Adipocyte (in vitro differentiated cells): ENCODE data around the gene MYDGF.

ENCODE experiments used
- DNase-seq: peaks from one replicate; pipeline ENCODE4 v3.0.0-alpha.2; 2015; ENCODE audit warnings: low read depth
- H3K27me3 ChIP-seq: replicated peaks from 2 replicates; pipeline ENCODE4 v1.7.0; 2013; ENCODE audit warnings: mild to moderate bottlenecking, low read length, moderate library complexity; ENCODE audit not compliant: control insufficient read depth, insufficient read depth
- H3K36me3 ChIP-seq: 2 replicates; pipeline ENCODE4 v1.7.0; 2013; ENCODE audit warnings: low read length, mild to moderate bottlenecking, moderate library complexity; ENCODE audit not compliant: control insufficient read depth, insufficient read depth, severe bottlenecking
- H3K4me1 ChIP-seq: 2 replicates; pipeline ENCODE4 v1.7.0; 2013; ENCODE audit warnings: mild to moderate bottlenecking, low read length, moderate library complexity; ENCODE audit not compliant: control insufficient read depth, insufficient read depth
- H3K4me3 ChIP-seq: 2 replicates; pipeline ENCODE4 v1.7.0; 2013; ENCODE audit warnings: mild to moderate bottlenecking, low read length, moderate library complexity
- H3K9ac ChIP-seq: 2 replicates; pipeline ENCODE4 v1.7.0; 2013; ENCODE audit warnings: mild to moderate bottlenecking, low read length, moderate library complexity
- H3K9me3 ChIP-seq: 2 replicates; pipeline ENCODE4 v1.7.0; 2013; ENCODE audit warnings: mild to moderate bottlenecking, low read length, moderate library complexity; ENCODE audit not compliant: control insufficient read depth

MYDGF gene

DNA sequence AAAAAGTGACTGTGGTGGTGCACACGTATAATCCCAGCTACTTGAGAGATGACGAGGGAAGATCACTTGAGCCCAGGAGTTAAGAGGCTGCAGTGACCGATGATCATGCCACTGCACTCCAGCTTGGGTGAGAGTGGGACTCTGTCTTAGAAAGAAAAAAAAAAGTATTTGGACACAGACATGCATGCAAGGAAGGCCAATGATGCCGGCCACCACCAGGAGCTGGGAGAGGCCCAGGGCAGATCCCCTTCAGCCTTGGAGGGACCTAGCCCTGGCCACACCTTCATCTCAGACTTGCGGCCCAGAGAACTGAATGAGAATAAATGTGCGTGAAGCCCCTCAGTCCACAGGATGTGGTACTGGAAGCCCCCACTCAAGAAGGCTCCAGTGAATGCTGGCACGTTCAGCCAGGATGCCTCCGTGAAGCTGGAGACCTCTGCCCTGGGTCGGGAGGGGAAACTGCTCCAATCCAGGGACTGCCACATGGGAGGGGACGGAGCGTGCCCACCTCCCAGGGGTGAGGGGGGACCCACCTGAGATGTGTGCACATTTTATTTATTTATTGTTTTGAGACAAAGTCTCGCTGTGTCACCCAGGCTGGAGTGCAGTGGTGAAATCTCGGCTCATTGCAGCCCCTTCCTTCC lies 16.2 kb downstream of the MYDGF start:
- H3K9ac ChIP-seq: no peak overlapping the region
- DNase-seq: no peak
- no peak overlapping the region for H3K4me3 ChIP-seq
- peaks cover 31% of the 10 kb centered on the region for H3K36me3 ChIP-seq
- H3K4me1 ChIP-seq: no peaks in the 10 kb centered on the region
- no peaks in the 10 kb centered on the region for H3K27me3 ChIP-seq
- H3K9me3 ChIP-seq: no peaks in the 10 kb centered on the region

DNA sequence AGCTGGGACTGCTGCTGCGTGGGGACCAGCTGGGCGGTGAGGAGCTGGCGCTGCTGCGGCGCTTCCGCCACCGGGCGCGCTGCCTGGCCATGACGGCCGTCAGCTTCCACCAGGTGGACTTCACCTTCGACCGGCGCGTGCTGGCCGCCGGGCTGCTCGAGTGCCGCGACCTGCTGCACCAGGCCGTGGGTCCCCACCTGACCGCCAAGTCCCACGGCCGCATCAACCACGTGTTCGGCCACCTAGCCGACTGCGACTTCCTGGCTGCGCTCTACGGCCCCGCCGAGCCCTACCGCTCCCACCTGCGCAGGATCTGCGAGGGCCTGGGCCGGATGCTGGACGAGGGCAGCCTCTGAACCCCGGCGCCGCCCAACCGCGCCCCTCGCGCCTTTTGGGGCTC lies 18.1 kb downstream of the MYDGF start:
- no peak for DNase-seq
- Histone ChIP-seq H3K36me3 (peaks cover 12% of the 10 kb centered on the region), H3K27me3 (no peaks in the 10 kb centered on the region), H3K9me3 (no peaks in the 10 kb centered on the region), H3K4me1 (no peaks in the 10 kb centered on the region), H3K9ac (no peak overlapping the region), H3K4me3 (no peak overlapping the region)

DNA sequence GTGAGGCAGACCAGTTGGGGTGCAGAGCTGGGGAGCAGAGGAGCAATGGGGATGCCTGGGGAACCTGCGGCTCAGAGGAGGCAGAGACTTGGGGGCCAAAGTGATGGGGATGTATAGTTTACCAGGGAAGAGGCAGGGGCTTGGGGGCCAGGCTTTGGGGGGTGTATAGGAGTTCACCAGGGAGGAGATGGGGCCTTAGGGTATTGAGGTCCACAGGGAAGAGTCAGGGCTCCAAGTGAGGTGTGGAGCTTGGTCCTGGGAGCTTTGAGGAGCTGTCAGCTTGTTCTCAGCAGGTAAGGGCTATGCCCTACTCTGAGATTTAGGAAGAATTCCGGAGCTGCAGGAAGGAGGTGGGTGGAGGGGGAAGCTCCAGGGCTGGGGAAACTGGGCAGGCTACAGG lies 20.0 kb downstream of the MYDGF start:
- no peaks in the 10 kb centered on the region for H3K36me3 ChIP-seq
- DNase-seq: no peak
- H3K4me1 ChIP-seq: no peaks in the 10 kb centered on the region
- no peak overlapping the region for H3K4me3 ChIP-seq
- H3K27me3 ChIP-seq: no peaks in the 10 kb centered on the region
- H3K9ac ChIP-seq: no peak overlapping the region
- no peaks in the 10 kb centered on the region for H3K9me3 ChIP-seq

DNA sequence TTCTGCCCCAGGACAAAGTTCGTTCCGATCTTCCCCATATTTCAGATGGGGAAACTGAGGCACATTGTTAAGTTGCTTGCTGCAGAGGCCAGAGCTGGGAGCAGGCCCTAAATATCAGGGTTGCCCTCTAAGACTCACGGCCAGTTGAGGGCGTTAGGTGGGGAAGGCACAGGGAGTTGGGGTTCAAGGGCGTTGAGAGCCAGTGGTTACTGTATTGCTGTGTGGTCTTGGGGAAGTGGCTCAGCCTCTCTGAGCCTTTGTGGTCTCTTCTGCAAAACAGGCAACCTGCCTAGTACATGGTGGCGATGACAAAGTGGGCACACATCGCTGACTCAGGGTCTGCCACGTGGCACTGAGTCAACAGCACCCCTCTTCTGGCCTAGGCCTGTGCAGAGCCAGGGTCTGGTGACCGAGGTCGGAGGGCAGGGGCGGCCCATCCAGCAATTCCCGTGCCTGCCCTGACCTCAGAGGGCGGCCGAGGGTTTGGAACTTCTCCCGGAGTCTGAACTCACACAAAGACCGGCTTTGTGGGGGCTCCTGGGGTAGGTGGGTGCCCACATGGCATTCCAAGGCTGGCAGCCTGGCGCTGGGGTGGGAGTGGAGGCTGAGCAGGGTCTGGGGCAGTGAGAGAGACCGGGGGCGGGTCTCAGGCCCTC lies 20.6 kb downstream of the MYDGF start:
- Histone ChIP-seq H3K4me3 (no peak overlapping the region), H3K4me1 (no peaks in the 10 kb centered on the region), H3K27me3 (no peaks in the 10 kb centered on the region), H3K9me3 (no peaks in the 10 kb centered on the region), H3K9ac (no peak overlapping the region), H3K36me3 (no peaks in the 10 kb centered on the region)
- no peak for DNase-seq

GRCh38 chr19:4647676-4648644 lies 22.2 kb downstream of the MYDGF start:
- no peaks in the 10 kb centered on the region for H3K36me3 ChIP-seq
- H3K9me3 ChIP-seq: no peaks in the 10 kb centered on the region
- no peak for DNase-seq
- H3K4me3 ChIP-seq: no peak overlapping the region
- H3K9ac ChIP-seq: no peak overlapping the region
- H3K4me1 ChIP-seq: no peaks in the 10 kb centered on the region
- H3K27me3 ChIP-seq: no peaks in the 10 kb centered on the region

DNA sequence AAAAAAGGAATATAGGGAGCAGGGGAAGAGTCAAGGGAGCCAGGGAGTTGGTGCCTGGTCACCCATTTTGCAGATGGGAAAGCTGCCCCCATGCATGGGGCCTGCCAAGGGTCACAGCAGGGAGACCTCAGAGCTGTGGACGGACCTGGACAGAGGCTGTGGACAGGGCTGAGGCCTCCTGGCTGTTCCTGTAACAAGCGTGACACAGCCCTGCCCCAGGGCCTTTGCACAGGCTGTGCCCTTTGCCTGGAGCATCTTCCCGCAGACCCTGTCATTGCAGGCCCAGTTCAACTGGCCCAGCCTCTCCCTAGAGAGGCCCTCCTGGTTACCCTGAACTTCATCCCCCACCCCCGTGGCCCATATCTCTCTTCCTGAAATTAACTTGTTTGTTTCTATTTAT lies 24.4 kb downstream of the MYDGF start:
- Histone ChIP-seq H3K4me3 (no peak overlapping the region), H3K27me3 (no peaks in the 10 kb centered on the region)

DNA sequence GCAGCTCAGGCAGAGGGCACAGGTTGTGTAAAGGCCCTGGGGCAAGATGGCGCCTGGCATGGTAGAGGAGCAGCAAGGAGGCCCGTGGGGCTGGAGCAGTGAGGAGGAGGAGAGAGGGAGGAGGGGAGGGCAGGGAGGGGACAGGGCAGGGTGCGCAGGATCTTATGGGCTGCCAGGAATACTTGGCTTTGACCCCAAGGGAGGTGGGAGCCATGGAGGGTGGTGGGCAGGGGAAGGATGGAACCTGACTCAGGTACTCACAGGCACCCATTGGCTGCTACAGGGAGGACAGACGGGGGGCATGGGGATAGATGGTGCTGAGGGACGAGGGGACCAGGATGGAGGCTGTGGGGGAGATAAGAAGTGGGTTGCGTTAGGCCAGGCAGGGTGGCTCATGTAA lies 27.5 kb downstream of the MYDGF start:
- H3K36me3 ChIP-seq: no peaks in the 10 kb centered on the region
- H3K4me3 ChIP-seq: no peak overlapping the region
- peaks cover 3% of the 10 kb centered on the region for H3K4me1 ChIP-seq
- H3K27me3 ChIP-seq: no peaks in the 10 kb centered on the region
- no peak for DNase-seq
- H3K9me3 ChIP-seq: no peaks in the 10 kb centered on the region
- no peak overlapping the region for H3K9ac ChIP-seq

More for the DNA sequence above, 24.4 kb downstream of the MYDGF start:
- H3K9me3 ChIP-seq: no peaks in the 10 kb centered on the region
- no peak for DNase-seq
- no peaks in the 10 kb centered on the region for H3K4me1 ChIP-seq
- no peak overlapping the region for H3K9ac ChIP-seq
- no peaks in the 10 kb centered on the region for H3K36me3 ChIP-seq

DNA sequence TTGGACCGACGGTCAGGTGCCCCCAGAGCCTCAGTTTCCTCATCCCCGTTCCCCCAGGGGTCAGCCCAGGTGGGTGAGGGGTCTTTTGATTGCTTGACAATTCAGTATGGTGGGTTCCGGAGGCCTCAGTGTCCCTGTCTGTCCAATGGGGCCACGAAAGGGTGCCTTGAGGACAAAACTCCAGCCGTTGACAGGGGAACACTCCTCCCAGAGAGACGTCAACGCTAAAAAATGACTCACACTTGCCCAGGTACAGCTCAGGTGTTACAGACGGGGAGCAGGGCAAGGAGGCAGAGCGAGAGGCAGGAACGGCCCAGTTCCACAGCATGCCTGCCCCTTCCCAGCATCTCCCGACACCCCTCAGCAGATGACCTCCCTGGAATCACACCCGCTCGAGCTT lies 29.0 kb downstream of the MYDGF start:
- Histone ChIP-seq H3K36me3 (no peaks in the 10 kb centered on the region), H3K4me3 (no peak overlapping the region), H3K9ac (no peak overlapping the region), H3K27me3 (no peaks in the 10 kb centered on the region), H3K4me1 (peaks cover 7% of the 10 kb centered on the region), H3K9me3 (no peaks in the 10 kb centered on the region)
- DNase-seq: no peak

- no peaks in the 10 kb centered on the region for H3K36me3 ChIP-seq
- H3K9me3 ChIP-seq: no peaks in the 10 kb centered on the region
- no peak overlapping the region for H3K4me3 ChIP-seq
- H3K4me1 ChIP-seq: peaks cover 12% of the 10 kb centered on the region
- DNase-seq: no peak
- no peak overlapping the region for H3K9ac ChIP-seq
- no peaks in the 10 kb centered on the region for H3K27me3 ChIP-seq
Observed at GRCh38 chr19:4640247-4641000, 29.7 kb downstream of the MYDGF start.

GRCh38 chr19:4639531-4640246 lies 30.5 kb downstream of the MYDGF start:
- H3K27me3 ChIP-seq: no peaks in the 10 kb centered on the region
- no peaks in the 10 kb centered on the region for H3K9me3 ChIP-seq
- H3K36me3 ChIP-seq: no peaks in the 10 kb centered on the region
- DNase-seq: peak; percentile 37
- peaks cover 15% of the 10 kb centered on the region for H3K4me1 ChIP-seq
- peak overlapping the region; percentile 84 for H3K9ac ChIP-seq
- H3K4me3 ChIP-seq: peak overlapping the region; percentile 81
